Superior temporal gyrus (tissue), 1 donor: Measurements from ENCODE around the gene CLIP1.
"Not testable (repeated sequence)": the region's sequence is repeated elsewhere in the genome, so short reads cannot be mapped to it uniquely, and the experiment has no call there.

Experiments
- DNase-seq: peaks from one replicate; pipeline ENCODE4 v3.0.0-alpha.2; 2016; ENCODE audit errors: extremely low spot score

Gene CLIP1

DNA sequence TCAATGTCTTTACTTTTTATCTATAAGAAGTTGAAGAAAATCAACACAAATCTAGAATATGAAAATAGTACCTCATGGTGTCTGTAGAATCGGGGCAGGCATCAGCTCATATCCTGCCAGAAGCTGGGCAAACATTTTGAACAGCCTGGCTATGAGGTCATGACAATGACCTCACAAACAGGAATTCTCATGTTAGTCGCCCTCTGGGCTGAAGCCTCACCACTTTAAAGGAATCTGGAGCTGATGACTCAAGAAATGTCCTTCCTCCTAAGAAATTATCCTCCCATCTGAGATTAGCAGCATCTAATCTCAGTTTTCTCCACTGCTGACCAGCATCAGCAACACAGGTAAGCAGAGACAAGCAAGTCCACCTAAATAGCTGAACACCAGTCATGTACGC lies 27.1 kb downstream of the CLIP1 start:
- no peak for DNase-seq

DNA sequence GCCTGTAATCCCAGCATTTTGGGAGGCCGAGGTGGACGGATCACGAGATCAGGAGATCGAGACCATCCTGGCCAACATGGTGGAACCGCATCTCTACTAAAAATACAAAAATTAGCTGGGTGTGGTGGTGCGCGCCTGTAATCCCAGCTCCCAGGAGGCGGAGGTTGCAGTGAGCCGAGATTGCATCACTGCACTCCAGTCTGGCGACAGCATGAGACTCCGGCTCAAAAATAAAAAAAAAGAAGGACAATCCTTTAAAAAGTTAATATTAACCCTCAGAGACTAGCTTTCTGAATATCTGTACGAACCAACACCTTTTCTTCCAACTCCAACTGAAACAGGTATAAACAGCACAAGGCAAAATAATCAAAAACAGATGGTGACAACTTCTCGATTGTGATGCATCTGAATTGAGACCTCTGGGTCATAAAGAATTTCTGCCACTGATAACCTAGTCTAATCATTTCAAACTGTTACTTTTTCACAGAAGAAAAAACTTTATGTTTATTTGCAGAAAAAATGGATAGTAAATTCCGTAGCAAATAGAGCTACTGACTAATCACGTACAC lies 27.8 kb downstream of the CLIP1 start:
- DNase-seq, result no peak

DNA sequence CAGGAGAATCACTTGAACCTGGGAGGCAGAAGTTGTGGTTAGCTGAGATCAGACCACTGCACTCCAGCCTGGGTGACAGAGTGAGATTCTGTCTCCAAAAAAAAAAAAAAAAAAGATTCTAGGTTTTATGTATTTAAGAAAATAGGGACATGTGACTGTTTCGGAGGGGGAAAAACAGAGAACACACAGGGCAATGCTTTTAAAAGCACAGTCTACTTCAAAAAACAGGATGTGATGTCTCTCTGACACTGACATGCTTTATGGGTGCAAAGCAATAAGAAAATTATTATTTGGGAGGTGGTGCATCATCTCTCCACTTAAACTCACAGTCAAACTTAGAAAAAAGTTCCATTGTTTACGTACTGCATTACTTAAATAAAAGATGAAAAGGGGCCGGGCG lies 28.7 kb downstream of the CLIP1 start:
- DNase-seq, result no peak

DNA sequence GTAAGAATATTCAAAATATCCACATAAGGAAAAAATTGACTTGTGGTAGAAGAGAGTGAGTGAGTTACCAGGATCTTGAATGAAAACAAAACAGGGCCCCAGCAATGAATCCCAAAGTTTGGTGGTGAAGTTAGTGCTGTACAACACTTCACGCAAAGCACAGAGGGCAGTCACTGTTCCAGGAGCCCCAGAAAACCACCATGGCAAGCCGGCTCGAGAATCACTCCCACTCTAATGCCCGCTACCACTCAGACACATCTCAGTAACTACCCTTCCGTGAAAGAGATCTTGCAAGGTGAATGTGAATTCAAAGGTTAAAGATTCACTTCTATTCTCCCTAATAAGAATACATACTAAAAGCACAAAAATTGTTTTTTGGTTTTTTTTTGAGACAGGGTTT lies 30.1 kb downstream of the CLIP1 start:
- no peak for DNase-seq

DNA sequence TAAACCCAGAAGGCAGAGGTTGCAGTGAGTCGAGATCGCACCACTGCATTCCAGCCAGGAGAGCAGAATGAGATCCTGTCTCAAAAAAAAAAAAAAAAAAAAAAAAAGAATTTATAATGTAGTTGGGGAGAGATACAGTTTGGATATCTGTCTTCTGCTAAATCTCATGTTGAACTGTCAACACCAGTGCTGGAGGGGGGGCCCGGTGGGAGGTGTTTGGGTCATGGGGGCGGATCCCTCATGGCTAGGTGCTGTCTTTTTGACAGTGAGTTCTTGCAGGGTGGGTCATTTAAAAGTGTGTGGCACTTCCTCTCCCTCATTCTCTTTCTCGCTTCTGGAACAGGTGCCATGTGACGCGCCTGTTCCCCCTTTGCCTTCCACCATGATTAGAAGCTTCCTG lies 32.8 kb downstream of the CLIP1 start:
- DNase-seq, result no peak

DNA sequence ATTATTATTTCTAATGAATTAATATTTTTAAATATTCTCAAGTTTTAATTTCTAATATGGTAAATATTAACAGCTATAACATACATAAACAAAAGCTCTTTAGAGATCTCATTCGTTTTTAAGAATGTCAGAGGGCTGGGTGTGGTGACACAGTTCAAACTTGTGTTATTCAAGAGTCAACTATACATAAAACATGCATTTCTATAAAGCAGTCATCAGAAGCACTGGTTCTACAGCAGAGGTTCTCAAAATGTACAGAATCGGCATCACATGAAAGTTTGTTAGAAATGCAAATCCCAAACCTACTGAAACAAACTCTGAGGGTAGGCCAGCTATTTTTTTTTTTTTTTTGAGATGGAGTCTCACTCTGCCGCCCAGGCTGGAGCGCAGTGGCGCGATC lies 34.6 kb downstream of the CLIP1 start:
- no peak for DNase-seq

DNA sequence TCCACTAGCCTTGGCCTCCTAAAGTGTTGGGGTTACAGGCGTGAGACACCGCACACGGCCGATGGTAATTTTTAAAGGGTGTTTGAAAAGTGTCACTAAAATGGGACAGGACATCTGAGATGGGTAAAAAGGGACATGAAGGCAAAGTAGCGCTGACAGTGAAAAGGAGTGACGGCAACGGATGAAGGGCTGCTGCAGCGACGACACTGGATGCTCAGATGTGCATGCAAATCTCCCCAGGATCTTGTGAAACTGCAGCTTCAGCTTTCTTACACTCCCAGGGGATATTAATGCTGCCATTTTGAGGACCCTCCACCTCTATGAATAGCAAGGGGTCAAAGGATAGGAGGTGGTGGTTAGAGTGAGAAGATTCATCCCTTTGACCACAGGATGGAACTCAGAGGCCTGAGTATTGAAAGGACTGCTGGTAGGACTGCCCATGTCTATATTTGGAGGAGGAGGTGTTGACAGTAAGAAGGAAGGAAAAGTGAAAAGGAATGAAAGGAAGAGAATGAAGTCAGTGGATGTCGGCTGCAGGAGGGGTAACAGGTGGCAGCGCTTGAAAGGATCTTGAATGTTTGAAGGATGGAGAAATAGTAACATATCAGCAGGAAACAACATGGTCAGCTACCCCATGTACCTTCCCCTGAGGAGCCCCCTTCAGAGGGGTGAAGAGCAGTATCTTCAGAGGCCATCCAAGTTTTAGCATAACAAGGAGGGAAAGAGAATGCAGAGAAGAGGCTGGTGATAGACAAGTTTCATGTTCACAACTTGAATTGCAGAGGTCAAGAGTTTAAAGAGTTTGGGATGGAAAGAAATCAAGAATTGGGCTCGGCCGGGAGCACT lies 37.1 kb downstream of the CLIP1 start:
- no peak for DNase-seq

DNA sequence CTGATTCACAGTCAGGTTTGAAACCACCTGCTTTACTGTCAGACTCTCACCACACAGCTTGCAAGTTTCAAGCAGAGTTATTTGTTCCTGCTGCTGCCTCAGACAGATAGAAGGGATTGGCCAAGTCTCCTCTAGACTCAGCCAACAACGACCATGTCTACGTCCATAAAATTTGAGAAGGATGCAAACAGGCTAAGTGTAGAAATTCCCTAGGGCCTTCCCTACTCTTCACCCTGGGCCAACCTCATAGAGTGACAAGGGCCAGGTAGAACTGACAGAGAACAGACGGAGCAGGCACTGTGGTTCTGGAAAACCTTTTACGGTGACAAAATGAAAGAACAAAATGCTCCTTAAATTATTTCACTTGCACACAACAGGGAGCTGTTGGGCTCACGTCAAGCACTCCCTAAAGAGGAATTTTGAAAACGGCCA lies 39.5 kb downstream of the CLIP1 start:
- no peak for DNase-seq

DNA sequence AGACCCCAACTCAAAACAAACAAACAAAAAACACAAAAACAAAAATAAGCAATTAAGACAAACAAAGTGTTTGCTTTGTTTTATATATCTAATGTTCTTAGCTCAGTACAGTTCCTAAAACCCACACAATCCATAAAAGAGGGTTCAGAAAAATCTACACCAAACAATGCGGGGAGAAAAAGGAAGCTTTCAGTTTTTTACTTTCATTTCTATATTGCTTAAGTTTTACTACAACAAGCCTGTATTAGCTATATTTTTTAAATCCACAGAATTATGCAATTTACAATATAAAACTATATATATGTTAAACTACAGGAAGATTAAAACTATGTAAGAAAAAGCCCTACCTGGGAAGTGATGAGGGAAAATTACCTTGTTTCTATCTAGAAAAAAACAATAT lies 41.4 kb downstream of the CLIP1 start:
- DNase-seq, result no peak

DNA sequence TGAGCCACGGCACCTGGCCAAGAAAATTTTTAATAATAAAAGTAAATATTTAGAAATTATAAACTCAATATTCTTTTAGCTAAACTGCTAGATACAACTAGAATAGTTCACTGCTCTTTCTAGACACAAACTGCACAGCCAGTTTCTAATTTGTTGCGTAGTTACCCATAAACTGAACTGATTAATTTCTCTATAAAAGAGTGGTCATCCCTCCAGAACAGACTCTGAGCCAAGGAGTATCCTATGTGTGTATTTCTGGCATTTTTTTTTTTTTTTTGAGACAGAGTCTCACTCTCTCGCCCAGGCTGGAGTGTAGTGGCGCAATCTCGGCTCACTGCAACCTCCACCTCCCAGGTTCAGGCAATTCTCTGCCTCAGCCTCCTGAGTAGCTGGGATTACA lies 45.7 kb downstream of the CLIP1 start:
- DNase-seq, result not testable (repeated sequence)

DNA sequence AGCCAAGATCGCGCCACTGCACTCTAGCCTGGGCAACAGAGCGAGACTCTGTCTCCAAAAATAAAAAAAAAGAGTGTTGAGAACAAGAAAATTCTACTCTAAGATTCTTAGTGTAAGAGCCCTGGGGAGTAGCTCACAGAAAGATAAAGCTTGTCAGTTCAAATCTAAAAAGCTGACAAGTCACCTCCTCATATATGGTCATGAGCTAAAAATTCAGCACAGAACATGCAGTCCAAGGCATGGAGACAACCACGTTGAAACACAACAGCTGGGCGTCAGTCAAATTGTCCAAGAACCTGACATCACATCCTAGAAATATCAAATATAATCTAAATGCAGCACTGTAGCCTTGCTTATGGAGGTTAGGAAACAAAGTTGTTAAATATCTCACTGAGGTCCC lies 47.8 kb downstream of the CLIP1 start:
- DNase-seq, result peak; percentile 60

DNA sequence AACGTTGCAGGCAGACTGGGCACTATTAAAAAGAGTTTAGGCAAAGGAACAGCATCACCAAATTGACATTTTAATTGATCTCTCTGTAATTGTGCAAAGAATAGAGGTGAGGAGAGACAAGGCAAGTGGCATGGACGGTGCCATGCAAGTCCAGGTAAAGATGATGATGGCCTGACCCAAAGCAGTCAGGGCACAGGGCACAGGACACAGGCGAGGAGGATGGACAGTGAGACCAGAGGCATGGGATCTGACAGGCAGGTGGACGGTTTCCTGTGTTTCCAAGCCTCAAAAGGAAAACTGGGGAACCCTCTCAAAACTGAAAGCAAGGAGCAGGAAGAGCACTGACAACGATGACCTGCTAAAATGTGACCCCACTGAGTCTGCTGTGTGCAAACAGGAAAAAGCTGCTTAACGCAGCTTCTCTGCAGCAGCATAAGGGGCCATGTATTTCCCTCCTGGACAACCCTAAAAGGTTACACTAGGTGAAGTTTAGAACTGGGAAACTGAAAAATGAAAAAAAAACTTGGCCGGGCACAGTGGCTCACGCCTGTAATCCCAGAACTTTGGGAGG lies 50.9 kb downstream of the CLIP1 start:
- no peak for DNase-seq

DNA sequence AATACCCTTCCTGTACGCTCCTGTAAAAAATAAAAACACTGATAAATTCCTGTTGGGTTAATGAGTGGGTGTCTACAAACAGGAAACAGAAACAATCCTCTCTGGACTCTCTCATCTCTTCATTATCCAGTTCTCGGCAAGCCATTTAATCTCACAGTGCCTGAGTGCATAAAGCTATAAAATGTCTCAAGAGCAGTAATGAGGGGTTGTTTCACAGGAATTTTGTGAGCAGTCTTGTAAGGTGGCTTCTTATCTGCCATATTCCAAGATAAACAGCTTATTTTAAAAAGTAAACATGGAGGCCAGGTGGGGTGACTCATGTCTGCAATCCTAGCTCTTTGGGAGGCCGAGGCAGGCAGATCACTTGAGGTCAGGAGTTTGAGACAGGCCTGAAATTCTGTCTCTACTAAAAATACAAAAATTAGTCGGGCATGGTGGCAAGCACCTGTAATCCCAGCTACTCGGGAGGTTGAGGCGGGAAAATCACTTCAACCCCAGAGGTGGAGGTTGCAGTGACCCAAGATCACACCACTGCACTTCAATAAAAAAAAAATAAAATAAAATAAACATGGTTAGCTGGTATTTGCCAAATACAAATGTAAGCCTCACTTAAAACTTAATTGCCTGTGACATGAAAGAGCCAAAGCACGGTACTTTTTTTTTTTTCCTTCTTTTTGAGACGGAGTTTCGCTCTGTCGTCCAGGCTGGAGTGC lies 54.0 kb downstream of the CLIP1 start:
- DNase-seq, result no peak

DNA sequence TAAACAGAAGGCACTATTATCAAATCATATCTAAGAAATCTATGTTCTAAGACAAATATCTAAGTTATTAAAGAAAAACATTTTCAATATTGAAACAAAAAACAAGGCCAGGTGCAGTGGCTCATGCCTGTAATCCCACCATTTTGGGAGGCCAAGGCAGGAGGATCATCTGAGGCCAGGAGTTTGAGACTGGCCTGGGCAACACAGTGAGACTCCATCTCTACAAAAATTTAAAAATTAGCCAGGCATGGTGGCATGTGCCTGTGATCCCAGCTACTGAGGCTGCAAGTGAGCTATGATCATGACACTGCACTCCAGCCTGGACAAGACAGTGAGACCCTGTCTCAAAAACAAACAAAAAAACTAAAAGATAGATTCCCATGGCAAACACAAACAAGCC lies 54.8 kb downstream of the CLIP1 start:
- not testable (repeated sequence) for DNase-seq

DNA sequence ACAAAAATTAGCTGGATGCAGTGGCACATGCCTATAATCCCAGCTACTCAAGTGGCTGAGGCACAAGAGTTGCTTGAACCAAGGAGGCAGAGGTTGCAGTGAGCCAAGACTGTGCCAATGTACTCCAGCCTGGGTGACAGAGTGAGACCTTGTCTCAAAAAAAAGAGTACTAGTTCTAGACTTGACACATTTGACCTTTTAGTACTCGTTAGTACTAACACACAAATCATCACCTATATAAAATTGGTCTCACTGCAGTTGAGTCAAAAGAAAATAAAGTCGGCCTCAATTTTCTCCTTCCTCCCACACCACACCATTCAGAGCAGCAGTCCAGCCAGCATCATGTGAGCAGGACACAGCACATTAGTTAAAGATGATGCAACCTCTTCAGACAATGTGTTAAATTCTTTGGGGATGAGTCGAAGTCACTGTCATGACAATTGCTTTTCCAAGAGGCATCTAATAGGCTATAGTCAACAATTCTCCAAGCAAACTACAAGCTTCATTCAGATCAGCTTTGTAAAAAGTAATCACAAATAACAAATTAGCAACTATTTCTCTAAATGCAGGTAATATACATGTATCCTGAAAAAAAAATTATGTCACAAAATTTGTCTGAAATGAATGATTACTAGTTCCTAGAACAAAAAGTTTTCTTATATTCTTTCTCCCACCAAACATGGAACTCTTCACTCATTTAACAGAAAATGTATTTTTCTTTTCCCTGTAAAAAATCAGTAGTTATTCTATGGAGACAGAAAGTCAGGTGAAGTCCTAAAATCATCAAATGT lies 55.6 kb downstream of the CLIP1 start:
- peak; percentile 38 for DNase-seq

DNA sequence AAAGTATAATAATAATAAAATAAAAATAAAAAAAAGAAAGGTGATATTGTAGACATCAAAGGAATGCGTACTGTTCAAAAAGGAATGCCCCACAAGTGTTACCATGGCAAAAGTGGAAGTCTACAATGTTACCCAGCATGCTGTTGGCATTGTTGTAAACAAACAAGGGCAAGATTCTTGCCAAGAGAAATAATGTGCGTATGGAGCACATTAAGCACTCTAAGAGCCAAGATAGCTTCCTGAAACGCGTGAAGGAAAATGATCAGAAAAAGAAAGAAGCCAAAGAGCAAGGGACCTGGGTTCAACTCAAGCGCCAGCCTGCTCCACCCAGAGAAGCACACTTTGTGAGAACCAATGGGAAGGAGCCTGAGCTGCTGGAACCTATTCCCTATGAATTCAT lies 57.2 kb downstream of the CLIP1 start:
- not testable (repeated sequence) for DNase-seq

DNA sequence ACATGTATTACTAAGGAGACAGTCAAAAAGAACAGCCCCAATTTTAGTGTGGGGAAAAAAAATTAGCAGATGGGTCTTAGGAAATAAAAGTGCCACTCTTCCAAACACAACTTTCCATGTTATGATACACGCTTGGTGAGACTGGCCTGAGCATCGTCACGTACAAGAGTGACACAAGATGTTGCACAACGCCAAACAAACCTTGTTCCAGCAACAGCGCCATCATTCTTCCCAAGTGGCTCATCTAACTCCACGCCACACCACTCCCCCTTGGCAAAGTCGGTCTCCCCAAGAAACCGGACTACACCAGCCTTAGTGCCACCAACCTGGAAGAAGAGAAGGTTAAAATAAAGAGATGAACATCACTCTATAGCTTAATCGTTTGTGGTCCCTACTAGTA lies 58.7 kb downstream of the CLIP1 start:
- no peak for DNase-seq

DNA sequence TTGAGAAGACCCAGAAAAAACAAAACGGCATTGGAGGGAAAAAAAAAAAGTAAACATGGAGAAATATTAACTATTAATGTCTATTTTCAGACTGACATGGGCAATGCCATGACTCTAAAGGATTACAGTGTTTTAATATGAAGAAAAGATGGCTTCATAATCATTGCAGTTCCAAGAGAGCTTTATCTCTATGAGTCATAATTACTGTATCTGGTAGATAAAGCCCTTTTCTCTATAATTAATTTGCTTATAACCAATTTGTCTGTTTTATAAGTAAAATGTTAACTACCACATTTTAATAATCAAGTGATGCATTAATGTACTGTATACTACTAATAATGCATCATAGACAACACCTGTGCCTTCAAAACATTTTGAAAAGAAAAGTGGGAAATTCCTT lies 59.7 kb downstream of the CLIP1 start:
- DNase-seq, result no peak

DNA sequence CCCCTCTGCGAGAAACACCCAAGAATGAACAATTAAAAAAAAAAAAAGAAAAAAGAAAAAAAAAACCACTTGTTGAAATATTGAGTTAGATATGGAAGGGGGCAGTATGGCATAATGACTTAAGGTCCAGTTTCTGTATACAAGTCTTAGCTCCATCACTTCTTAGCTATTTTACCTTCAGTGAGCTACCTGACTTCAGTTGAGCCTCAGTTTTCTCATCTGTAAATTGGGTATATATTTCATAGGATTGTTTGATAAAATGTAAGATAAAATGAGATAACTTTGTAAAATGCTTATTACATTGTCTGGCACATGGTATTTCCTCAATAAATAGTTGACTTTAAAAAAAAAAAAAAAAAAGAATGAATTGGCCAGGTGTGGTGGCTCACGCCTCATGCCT lies 64.1 kb downstream of the CLIP1 start:
- not testable (repeated sequence) for DNase-seq

DNA sequence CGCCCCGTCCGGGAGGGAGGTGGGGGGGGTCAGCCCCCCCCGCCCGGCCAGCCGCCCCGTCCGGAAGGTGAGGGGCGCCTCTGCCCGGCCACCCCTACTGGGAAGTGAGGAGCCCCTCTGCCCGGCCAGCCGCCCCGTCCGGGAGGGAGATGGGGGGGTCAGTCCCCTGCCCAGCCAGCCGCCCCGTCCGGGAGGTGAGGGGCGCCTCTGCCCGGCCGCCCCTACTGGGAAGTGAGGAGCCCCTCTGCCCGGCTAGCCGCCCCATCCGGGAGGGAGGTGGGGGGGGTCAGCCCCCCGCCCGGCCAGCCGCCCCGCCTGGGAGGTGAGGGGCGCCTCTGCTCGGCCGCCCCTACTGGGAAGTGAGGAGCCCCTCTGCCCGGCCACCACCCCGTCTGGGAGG lies 64.9 kb downstream of the CLIP1 start:
- not testable (repeated sequence) for DNase-seq

DNA sequence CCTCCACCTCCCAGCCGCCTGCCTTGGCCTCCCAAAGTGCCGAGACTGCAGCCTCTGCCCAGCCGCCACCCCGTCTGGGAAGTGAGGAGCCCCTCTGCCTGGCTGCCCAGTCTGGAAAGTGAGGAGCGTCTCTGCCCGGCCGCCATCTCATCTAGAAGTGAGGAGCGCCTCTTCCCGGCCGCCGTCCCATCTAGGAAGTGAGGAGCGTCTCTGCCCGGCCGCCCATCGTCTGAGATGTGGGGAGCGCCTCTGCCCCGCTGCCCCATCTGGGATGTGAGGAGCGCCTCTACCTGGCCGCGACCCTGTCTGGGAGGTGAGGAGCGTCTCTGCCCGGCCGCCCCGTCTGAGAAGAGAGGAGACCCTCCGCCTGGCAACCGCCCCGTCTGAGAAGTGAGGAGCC lies 65.5 kb downstream of the CLIP1 start:
- not testable (repeated sequence) for DNase-seq

DNA sequence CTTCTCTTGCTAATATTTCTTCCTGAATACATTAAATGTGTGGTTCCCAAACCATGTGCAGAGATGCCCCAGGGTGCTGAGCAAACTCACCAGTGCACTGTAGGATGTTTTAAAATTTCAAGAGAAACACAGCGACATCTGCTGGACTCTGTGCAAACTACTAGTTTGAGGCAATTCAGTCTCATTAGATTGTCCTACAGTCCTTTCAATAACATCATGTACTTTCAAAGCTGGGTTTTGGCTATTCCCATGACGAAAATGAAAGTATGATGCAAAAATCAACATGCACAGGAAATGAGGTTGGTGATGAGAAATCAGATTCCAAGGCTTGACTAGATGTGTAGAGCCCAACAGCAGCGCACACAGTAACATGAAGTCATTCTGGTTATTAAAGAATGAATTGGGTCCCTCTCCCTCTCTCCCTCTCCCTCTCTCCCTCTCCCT lies 66.3 kb downstream of the CLIP1 start:
- DNase-seq, result peak; percentile 86
